HG03565 (cell line): ENCODE data around the gene COX4I1.
"Not testable (repeated sequence)": the region's sequence is repeated elsewhere in the genome, so short reads cannot be mapped to it uniquely, and the experiment has no call there.

Source experiments
- ATAC-seq: cut with Tn5 transposase; IDR thresholded peaks from one replicate; pipeline ENCODE4 v1.9.1; 2021; ENCODE audit warnings: mild to moderate bottlenecking, moderate library complexity; ENCODE audit not compliant: unreplicated experiment

COX4I1 gene

GRCh38 chr16:85798283-85798776 is 1.2 kb upstream of the COX4I1 start:
- no peak for ATAC-seq

- peak; percentile 15 for ATAC-seq
Observed at GRCh38 chr16:85798901-85799496, 496 bp upstream of the COX4I1 start.

- no peak for ATAC-seq
Observed at GRCh38 chr16:85800321-85800669, 800 bp downstream of the COX4I1 start.

- no peak for ATAC-seq
Observed at GRCh38 chr16:85803570-85803969, 4.1 kb downstream of the COX4I1 start.

- ATAC-seq: no peak
Observed at GRCh38 chr16:85805442-85806045, 6.0 kb downstream of the COX4I1 start.

- no peak for ATAC-seq
Observed at GRCh38 chr16:85806539-85806938, 7.0 kb downstream of the COX4I1 start.

GRCh38 chr16:85807340-85807739 is 7.8 kb downstream of the COX4I1 start:
- ATAC-seq: not testable (repeated sequence)

- ATAC-seq: not testable (repeated sequence)
Observed at GRCh38 chr16:85808104-85808503, 8.6 kb downstream of the COX4I1 start.

- ATAC-seq: no peak
Observed at GRCh38 chr16:85808926-85809325, 9.4 kb downstream of the COX4I1 start.

GRCh38 chr16:85809645-85810044 is 10.2 kb downstream of the COX4I1 start:
- ATAC-seq: no peak

- no peak for ATAC-seq
Observed at GRCh38 chr16:85810097-85810741, 10.7 kb downstream of the COX4I1 start.

- ATAC-seq: no peak
Observed at GRCh38 chr16:85810742-85811115, 11.2 kb downstream of the COX4I1 start.

GRCh38 chr16:85812031-85812807 is 12.7 kb downstream of the COX4I1 start:
- no peak for ATAC-seq

GRCh38 chr16:85812811-85813700 is 13.6 kb downstream of the COX4I1 start:
- ATAC-seq: no peak

GRCh38 chr16:85816159-85816558 is 16.7 kb downstream of the COX4I1 start:
- ATAC-seq: no peak

- not testable (repeated sequence) for ATAC-seq
Observed at GRCh38 chr16:85817195-85817594, 17.7 kb downstream of the COX4I1 start.

- no peak for ATAC-seq
Observed at GRCh38 chr16:85819245-85819644, 19.8 kb downstream of the COX4I1 start.

GRCh38 chr16:85819771-85820170 is 20.3 kb downstream of the COX4I1 start:
- no peak for ATAC-seq

GRCh38 chr16:85820604-85821372 is 21.3 kb downstream of the COX4I1 start:
- ATAC-seq: no peak
